ENCODE measurements around the gene NHSL2.

NHSL2 gene

GRCh38 chrX:72181178-72182125 is 270.8 kb downstream of the NHSL2 start, which contains the start of gene PIN4:
TSS of gene PIN4 (plus strand) at chrX:72181757. CDS start at chrX:72181786, 29 bp downstream.
- DNase-seq (ENCODE audit: low spot score): peak; percentile 87

GRCh38 chrX:72182924-72183323 is 272.3 kb downstream of the NHSL2 start:
- DNase-seq (ENCODE audit: low spot score): no peak

- DNase-seq (ENCODE audit: low spot score): no peak
Measured at GRCh38 chrX:72201836-72202536, 291.3 kb downstream of the NHSL2 start.
